DND-41 (cell line): ENCODE data around the gene LTB4R2.

Experiments used
- ATAC-seq: fragments of 200-7000 bp; cut with Tn5 transposase; 3 replicates; pipeline ENCODE4 v1.9.1; 2021; ENCODE audit warnings: low read depth; ENCODE audit not compliant: insufficient read depth
- DNase-seq: peaks from one replicate; pipeline ENCODE4 v3.0.0-alpha.2; 2020
- H2AFZ ChIP-seq: 2 replicates; pipeline ENCODE4 v1.6.0; 2012; ENCODE audit warnings: low read depth, low read length
- H3K27ac ChIP-seq: 2 replicates; pipeline ENCODE4 v1.5.1; 2012; ENCODE audit warnings: low read length, inconsistent platforms
- H3K27me3 ChIP-seq: fragments of 200-600 bp; sonication (generic); 2 replicates; pipeline ENCODE4 v1.6.0; 2012; ENCODE audit warnings: low read length, mild to moderate bottlenecking, inconsistent platforms; ENCODE audit not compliant: insufficient read depth, poor library complexity
- H3K36me3 ChIP-seq: 2 replicates; pipeline ENCODE4 v1.5.1; 2012; ENCODE audit warnings: low read length, inconsistent platforms; ENCODE audit not compliant: insufficient read depth
- H3K4me1 ChIP-seq: 2 replicates; pipeline ENCODE4 v1.5.1; 2012; ENCODE audit warnings: mild to moderate bottlenecking, low read length; ENCODE audit not compliant: insufficient read depth
- H3K4me2 ChIP-seq: 2 replicates; pipeline ENCODE4 v1.6.0; 2012; ENCODE audit warnings: mild to moderate bottlenecking, moderate library complexity, low read length, inconsistent platforms; ENCODE audit not compliant: insufficient read depth
- H3K4me3 ChIP-seq, 2 experiments: fragments of 200-600 bp in 1 of 2; shearing (Covaris generic) in 1 of 2; 2 replicates each; pipeline ENCODE4 v1.5.1; 2012 to 2016; ENCODE audit warnings: inconsistent platforms in 2 of 2, low read length in 2 of 2, mild to moderate bottlenecking in 2 of 2, low read depth in 1 of 2, moderate library complexity in 1 of 2
- H3K79me2 ChIP-seq: 2 replicates; pipeline ENCODE4 v1.6.0; 2012; ENCODE audit warnings: low read length, inconsistent platforms; ENCODE audit not compliant: insufficient read depth
- H3K9ac ChIP-seq: 2 replicates; pipeline ENCODE4 v1.6.0; 2012; ENCODE audit warnings: low read depth, mild to moderate bottlenecking, inconsistent platforms, low read length, moderate library complexity
- H3K9me3 ChIP-seq: 2 replicates; pipeline ENCODE4 v1.5.1; 2012; ENCODE audit warnings: low read length, moderate library complexity, mild to moderate bottlenecking, inconsistent platforms; ENCODE audit not compliant: insufficient read depth, severe bottlenecking
- H4K20me1 ChIP-seq: 2 replicates; pipeline ENCODE4 v1.6.0; 2012; ENCODE audit warnings: low read length; ENCODE audit not compliant: insufficient read depth
- EZH2 ChIP-seq: IDR thresholded peaks from 3 replicates; pipeline ENCODE4 v1.6.1; 2012; ENCODE audit warnings: borderline replicate concordance, low read depth, mild to moderate bottlenecking, moderate library complexity, low read length, inconsistent platforms; ENCODE audit not compliant: severe bottlenecking
- TF ChIP-seq, protein P1 (sequence below): IDR thresholded peaks from 2 replicates; pipeline ENCODE4 v1.5.1; 2012; ENCODE audit warnings: borderline replicate concordance, low read length, moderate library complexity, mild to moderate bottlenecking; ENCODE audit not compliant: poor library complexity, severe bottlenecking; ENCODE audit errors: extremely low read depth

The LTB4R2 gene

GRCh38 chr14:24308342-24309124 lies 1.4 kb upstream of the LTB4R2 start:
- no peaks in the 10 kb centered on the region for H3K79me2 ChIP-seq
- H3K36me3 ChIP-seq = peaks cover 65% of the 10 kb centered on the region
- H2AFZ ChIP-seq = no peak overlapping the region
- 0 out of 2 replicates have a peak, but pooled peaks cover 5% of the 10 kb centered on the region for H4K20me1 ChIP-seq
- H3K9me3 ChIP-seq = no peaks in the 10 kb centered on the region
- H3K9ac ChIP-seq = no peak overlapping the region
- no peak for DNase-seq
- ATAC-seq = no peak
- no peak overlapping the region for H3K4me2 ChIP-seq
- no peak overlapping the region for H3K27ac ChIP-seq
- H3K4me1 ChIP-seq = no peaks in the 10 kb centered on the region
- no peak overlapping the region for H3K4me3 ChIP-seq
- TF ChIP-seq, protein P1, sequence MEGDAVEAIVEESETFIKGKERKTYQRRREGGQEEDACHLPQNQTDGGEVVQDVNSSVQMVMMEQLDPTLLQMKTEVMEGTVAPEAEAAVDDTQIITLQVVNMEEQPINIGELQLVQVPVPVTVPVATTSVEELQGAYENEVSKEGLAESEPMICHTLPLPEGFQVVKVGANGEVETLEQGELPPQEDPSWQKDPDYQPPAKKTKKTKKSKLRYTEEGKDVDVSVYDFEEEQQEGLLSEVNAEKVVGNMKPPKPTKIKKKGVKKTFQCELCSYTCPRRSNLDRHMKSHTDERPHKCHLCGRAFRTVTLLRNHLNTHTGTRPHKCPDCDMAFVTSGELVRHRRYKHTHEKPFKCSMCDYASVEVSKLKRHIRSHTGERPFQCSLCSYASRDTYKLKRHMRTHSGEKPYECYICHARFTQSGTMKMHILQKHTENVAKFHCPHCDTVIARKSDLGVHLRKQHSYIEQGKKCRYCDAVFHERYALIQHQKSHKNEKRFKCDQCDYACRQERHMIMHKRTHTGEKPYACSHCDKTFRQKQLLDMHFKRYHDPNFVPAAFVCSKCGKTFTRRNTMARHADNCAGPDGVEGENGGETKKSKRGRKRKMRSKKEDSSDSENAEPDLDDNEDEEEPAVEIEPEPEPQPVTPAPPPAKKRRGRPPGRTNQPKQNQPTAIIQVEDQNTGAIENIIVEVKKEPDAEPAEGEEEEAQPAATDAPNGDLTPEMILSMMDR = no peak
- TF ChIP-seq EZH2 = no peak
- H3K27me3 ChIP-seq = no peaks in the 10 kb centered on the region

DNA sequence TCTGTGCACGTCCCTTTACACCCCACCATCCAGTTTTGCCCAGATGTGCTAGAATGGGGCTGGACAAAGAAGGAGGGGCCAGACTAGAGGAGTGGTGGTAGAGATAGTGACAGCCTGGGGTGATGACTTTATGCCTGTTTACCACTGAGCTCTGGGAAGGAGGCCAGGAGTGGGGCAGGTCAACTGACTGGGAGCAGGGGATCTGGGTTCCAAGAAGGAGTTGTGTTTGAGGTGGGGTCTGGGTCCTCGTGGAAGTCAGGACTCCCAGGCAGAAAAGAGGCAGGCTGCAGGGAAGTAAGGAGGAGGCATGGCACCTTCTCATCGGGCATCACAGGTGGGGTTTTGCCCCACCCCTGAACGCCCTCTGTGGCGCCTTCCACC lies 315 bp downstream of the LTB4R2 start:
- Histone ChIP-seq H3K36me3 (peaks cover 48% of the 10 kb centered on the region), H3K79me2 (no peaks in the 10 kb centered on the region), H2AFZ (no peak overlapping the region), H3K9me3 (no peaks in the 10 kb centered on the region), H3K27ac (no peak overlapping the region), H4K20me1 (0 out of 2 replicates have a peak, but pooled peaks cover 5% of the 10 kb centered on the region), H3K4me2 (no peak overlapping the region), H3K4me1 (no peaks in the 10 kb centered on the region), H3K9ac (no peak overlapping the region), H3K27me3 (no peaks in the 10 kb centered on the region), H3K4me3 (no peak overlapping the region)
- TF ChIP-seq, protein P1 = no peak
- TF ChIP-seq EZH2 = no peak
- DNase-seq (no peak), ATAC-seq (no peak)

- 0 out of 2 replicates have a peak, but pooled peaks cover 5% of the 10 kb centered on the region for H4K20me1 ChIP-seq
- no peaks in the 10 kb centered on the region for H3K9me3 ChIP-seq
- no peak within 1 kb of the TSS for H3K4me2 ChIP-seq
- no peak for TF ChIP-seq EZH2
- TF ChIP-seq, protein P1 = no peak
- H3K79me2 ChIP-seq = no peaks in the 10 kb centered on the region
- H2AFZ ChIP-seq = no peak within 1 kb of the TSS
- no peak within 1 kb of the TSS for H3K4me3 ChIP-seq
- no peak within 1 kb of the TSS for H3K27ac ChIP-seq
- H3K27me3 ChIP-seq = no peaks in the 10 kb centered on the region
- ATAC-seq = no peak
- DNase-seq = no peak
- no peaks in the 10 kb centered on the region for H3K4me1 ChIP-seq
- H3K36me3 ChIP-seq = peaks cover 41% of the 10 kb centered on the region
- no peak within 1 kb of the TSS for H3K9ac ChIP-seq
These were observed 985 bp downstream of the LTB4R2 start, which contains the start of gene LTB4R for GRCh38 chr14:24310646-24311604. TSS of gene LTB4R (plus strand) at chr14:24311502. CDS start at chr14:24315652, 4,150 bp downstream.
